ENCODE measurements around the gene SORL1-AS1.

GRCh38 chr11:121437686-121438078 lies 15.1 kb downstream of the SORL1-AS1 start:
- TF ChIP-seq EZH2phosphoT487 (IDR thresholded peaks at IDR 0.05) = no peak
- TF ChIP-seq CTCF (IDR thresholded peaks at IDR 0.05) = no peak
